B cell (primary cell): ENCODE data around the gene AURKA.

Experiments used
- EZH2 ChIP-seq: IDR thresholded peaks from 2 replicates; pipeline ENCODE4 v1.6.1; 2012; ENCODE audit warnings: borderline replicate concordance, low read depth, mild to moderate bottlenecking, moderate library complexity, low read length; ENCODE audit not compliant: insufficient read depth, poor library complexity, severe bottlenecking
- TF ChIP-seq, protein P1 (sequence below): fragments of 200-600 bp; IDR thresholded peaks from one replicate; pipeline ENCODE4 v1.8.0; 2022; ENCODE audit warnings: antibody characterized with exemption, mild to moderate bottlenecking

DNA sequence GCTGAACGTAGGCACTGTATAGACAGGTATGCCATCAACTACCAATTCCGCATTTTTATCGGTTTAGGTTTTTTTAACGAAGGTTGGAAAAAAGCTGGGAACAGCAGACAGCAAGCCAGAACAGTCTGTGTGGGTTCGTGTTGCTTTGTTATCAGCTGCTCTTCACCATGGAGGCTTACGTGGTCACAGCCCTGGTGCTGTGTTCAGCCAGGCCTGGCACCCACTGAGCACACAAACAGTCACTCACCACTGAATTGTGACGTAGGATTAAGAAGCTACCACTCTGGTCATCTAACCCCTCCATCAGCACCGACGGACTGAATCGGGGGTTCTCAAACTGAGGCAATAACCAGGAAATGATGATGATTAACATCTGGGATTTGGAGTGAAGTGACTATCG, 20.0 kb downstream of the AURKA start:
- TF ChIP-seq, protein P1, sequence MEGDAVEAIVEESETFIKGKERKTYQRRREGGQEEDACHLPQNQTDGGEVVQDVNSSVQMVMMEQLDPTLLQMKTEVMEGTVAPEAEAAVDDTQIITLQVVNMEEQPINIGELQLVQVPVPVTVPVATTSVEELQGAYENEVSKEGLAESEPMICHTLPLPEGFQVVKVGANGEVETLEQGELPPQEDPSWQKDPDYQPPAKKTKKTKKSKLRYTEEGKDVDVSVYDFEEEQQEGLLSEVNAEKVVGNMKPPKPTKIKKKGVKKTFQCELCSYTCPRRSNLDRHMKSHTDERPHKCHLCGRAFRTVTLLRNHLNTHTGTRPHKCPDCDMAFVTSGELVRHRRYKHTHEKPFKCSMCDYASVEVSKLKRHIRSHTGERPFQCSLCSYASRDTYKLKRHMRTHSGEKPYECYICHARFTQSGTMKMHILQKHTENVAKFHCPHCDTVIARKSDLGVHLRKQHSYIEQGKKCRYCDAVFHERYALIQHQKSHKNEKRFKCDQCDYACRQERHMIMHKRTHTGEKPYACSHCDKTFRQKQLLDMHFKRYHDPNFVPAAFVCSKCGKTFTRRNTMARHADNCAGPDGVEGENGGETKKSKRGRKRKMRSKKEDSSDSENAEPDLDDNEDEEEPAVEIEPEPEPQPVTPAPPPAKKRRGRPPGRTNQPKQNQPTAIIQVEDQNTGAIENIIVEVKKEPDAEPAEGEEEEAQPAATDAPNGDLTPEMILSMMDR, result no peak
- no peak for TF ChIP-seq EZH2
